CD4-positive, alpha-beta T cell (primary cell): ENCODE measurements around the gene DEGS2. TPM values are rescaled to one million over a fixed set of nuclear protein-coding genes. Genes with fewer than 3 reads are reported as not detected.

Experiments
- ATAC-seq: fragments of 200-7000 bp; cut with Tn5 transposase; one replicate; pipeline ENCODE4 v1.10.0; 2022; ENCODE audit warnings: mild to moderate bottlenecking; ENCODE audit not compliant: poor library complexity
- CTCF ChIA-PET: fragments of 350-600 bp; sonication (Branson Sonifier 250); formaldehyde crosslinking; loops from one replicate; lab custom pipeline; 2021; ENCODE audit warnings: antibody characterized with exemption, inconsistent platforms; lab: Charles Lee
- POLR2A ChIA-PET: fragments of 350-600 bp; sonication (Branson Sonifier 250); formaldehyde crosslinking; loops from one replicate; lab custom pipeline; 2021; ENCODE audit warnings: antibody characterized with exemption, inconsistent platforms; lab: Charles Lee
- DNase-seq, 14 experiments: peaks; one replicate each; pipeline ENCODE4 v3.0.0-alpha.2; 2013 to 2020; ENCODE audit warnings: mixed read lengths in 2 of 14
- H3K27ac ChIP-seq, 2 donors: one replicate each; pipeline versions ENCODE4 v1.5.1 to v1.7.0; 2013; ENCODE audit warnings: low read length in 2 of 2, low read depth in 1 of 2, mild to moderate bottlenecking in 1 of 2
- H3K27me3 ChIP-seq, 2 experiments: 1 replicate in 1 of 2; 2 replicates in 1 of 2; pipeline versions ENCODE4 v1.6.1 to v1.7.0; 2013; ENCODE audit warnings: low read length in 2 of 2, control low read depth in 1 of 2, mild to moderate bottlenecking in 1 of 2, moderate library complexity in 1 of 2; ENCODE audit not compliant: insufficient read depth in 2 of 2, control insufficient read depth in 1 of 2
- H3K36me3 ChIP-seq: one replicate; pipeline ENCODE4 v1.6.1; 2013; ENCODE audit warnings: low read length, control low read depth; ENCODE audit not compliant: insufficient read depth
- H3K4me1 ChIP-seq: one replicate; pipeline ENCODE4 v1.6.1; 2013; ENCODE audit warnings: low read length, control low read depth; ENCODE audit not compliant: insufficient read depth
- H3K4me3 ChIP-seq: one replicate; pipeline ENCODE4 v1.5.1; 2013; ENCODE audit warnings: mild to moderate bottlenecking, low read length, moderate library complexity
- H3K9me3 ChIP-seq, 2 experiments: 1 replicate in 1 of 2; 2 replicates in 1 of 2; pipeline versions ENCODE4 v1.6.1 to v1.7.0; 2013; ENCODE audit warnings: low read length in 2 of 2, mild to moderate bottlenecking in 2 of 2, control low read depth in 1 of 2, moderate library complexity in 1 of 2; ENCODE audit not compliant: control insufficient read depth in 1 of 2, insufficient read depth in 1 of 2
- H3K27ac Mint-ChIP-seq: one replicate; pipeline ENCODE4 v1.8.0; 2020; ENCODE audit warnings: mixed read lengths
- H3K27me3 Mint-ChIP-seq: one replicate; pipeline ENCODE4 v1.8.0; 2021; ENCODE audit warnings: mixed read lengths
- H3K36me3 Mint-ChIP-seq: one replicate; pipeline ENCODE4 v1.8.0; 2021; ENCODE audit warnings: low read depth, mixed read lengths
- H3K4me1 Mint-ChIP-seq: one replicate; pipeline ENCODE4 v1.8.0; 2021; ENCODE audit warnings: low read depth, mixed read lengths
- H3K4me3 Mint-ChIP-seq: one replicate; pipeline ENCODE4 v1.8.0; 2020; ENCODE audit warnings: mild to moderate bottlenecking, mixed read lengths
- H3K9me3 Mint-ChIP-seq: one replicate; pipeline ENCODE4 v1.8.0; 2020; ENCODE audit warnings: mixed read lengths
- intact Hi-C, 2 experiments: fragments of 100-400 bp; cut with DNase I in 1 of 2; cut with micrococcal nuclease in 1 of 2; formaldehyde crosslinking; loops; one replicate each; pipeline versions ENCODE4 v1.15.1 to v1.9.0; 2023 to 2025; cut with DNase I, micrococcal nuclease
- total RNA-seq, 174 experiments: library from RNA in 2 of 174; stranded (reverse) in 2 of 174; gene quantifications; one replicate each; pipeline ENCODE4 v1.2.3 and lab custom pipeline; 2021 to 2026
- TF ChIP-seq, protein P1 (sequence below): fragments of 200-600 bp; IDR thresholded peaks from one replicate; pipeline ENCODE4 v1.8.0; 2022; ENCODE audit warnings: antibody characterized with exemption, mild to moderate bottlenecking

The DEGS2 gene
- total RNA-seq, 2 experiments from 2014 or later: 0.11 TPM; not detected in 1

- Mint-ChIP-seq H3K9me3 (no peaks in the 10 kb centered on the region), H3K4me1 (no peaks in the 10 kb centered on the region), H3K27ac (no peak overlapping the region), H3K27me3 (no peaks in the 10 kb centered on the region), H3K4me3 (no peak overlapping the region), H3K36me3 (peaks cover 100% of the 10 kb centered on the region)
- H3K36me3 ChIP-seq: peaks cover 100% of the 10 kb centered on the region
- no peaks in the 10 kb centered on the region for H3K4me1 ChIP-seq
- TF ChIP-seq, protein P1, sequence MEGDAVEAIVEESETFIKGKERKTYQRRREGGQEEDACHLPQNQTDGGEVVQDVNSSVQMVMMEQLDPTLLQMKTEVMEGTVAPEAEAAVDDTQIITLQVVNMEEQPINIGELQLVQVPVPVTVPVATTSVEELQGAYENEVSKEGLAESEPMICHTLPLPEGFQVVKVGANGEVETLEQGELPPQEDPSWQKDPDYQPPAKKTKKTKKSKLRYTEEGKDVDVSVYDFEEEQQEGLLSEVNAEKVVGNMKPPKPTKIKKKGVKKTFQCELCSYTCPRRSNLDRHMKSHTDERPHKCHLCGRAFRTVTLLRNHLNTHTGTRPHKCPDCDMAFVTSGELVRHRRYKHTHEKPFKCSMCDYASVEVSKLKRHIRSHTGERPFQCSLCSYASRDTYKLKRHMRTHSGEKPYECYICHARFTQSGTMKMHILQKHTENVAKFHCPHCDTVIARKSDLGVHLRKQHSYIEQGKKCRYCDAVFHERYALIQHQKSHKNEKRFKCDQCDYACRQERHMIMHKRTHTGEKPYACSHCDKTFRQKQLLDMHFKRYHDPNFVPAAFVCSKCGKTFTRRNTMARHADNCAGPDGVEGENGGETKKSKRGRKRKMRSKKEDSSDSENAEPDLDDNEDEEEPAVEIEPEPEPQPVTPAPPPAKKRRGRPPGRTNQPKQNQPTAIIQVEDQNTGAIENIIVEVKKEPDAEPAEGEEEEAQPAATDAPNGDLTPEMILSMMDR: no peak
- no peaks in the 10 kb centered on the region for H3K27me3 ChIP-seq
- ChIA-PET POLR2A (no interaction called here), CTCF (interaction anchor here (0.5 kb wide), 1 partner anchor 98 kb away, joined by 3 read pairs; no protein-coding TSS in a partner anchor)
- no peak for ATAC-seq
- peak overlapping the region in 1 of 2 donors; percentile 23 for H3K27ac ChIP-seq
- no peaks in the 10 kb centered on the region for H3K9me3 ChIP-seq
- intact Hi-C loops: no loop called here
- no peak overlapping the region for H3K4me3 ChIP-seq
- DNase-seq: no peak
These were observed 24.9 kb downstream of the DEGS2 start for GRCh38 chr14:100134586-100134985.

DNA sequence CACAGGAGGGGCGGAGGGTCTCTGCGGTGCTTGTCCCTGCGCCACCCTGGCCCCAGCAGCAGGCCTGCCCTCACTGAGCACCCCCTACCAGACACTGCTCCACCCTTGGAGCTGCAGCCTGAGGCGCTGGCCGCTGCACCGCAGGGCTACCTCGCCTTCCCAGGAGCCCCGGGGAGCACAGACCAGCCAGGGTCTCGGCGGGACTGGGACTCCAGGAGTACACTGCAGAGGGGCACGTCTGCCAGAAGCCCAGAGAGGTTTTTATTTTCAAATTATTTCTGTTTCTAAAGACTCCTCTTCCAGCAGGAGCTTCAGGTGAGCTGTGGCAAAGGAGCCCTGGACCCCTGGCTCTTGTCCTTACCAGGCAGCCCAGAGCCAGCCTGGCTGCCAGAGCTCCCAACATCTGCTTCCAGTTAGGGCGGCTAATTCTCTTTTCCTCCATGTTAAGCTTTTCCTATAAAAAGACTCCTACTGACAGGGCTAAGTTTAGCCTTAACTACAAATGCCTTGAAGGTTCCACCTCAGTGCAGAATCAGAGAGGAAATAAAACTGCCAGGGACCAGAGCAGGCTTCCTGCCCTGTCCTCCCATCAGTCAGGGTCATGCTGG is 26.4 kb downstream of the DEGS2 start:
- DNase-seq: no peak
- Histone ChIP-seq H3K4me1 (no peaks in the 10 kb centered on the region), H3K36me3 (peaks cover 99% of the 10 kb centered on the region), H3K27me3 (no peaks in the 10 kb centered on the region), H3K27ac (no peak overlapping the region), H3K9me3 (no peaks in the 10 kb centered on the region), H3K4me3 (no peak overlapping the region)
- Mint-ChIP-seq H3K36me3 (peaks cover 96% of the 10 kb centered on the region), H3K27ac (no peak overlapping the region), H3K4me1 (no peaks in the 10 kb centered on the region), H3K27me3 (no peaks in the 10 kb centered on the region), H3K9me3 (no peaks in the 10 kb centered on the region), H3K4me3 (no peak overlapping the region)
- no peak for ATAC-seq
- intact Hi-C loops: no loop called here
- TF ChIP-seq, protein P1: no peak
- CTCF ChIA-PET: no interaction called here
- POLR2A ChIA-PET: interaction anchor here (0.8 kb wide), 1 partner anchor 37 kb away, joined by 3 read pairs; no protein-coding TSS in a partner anchor

- Mint-ChIP-seq H3K27me3 (no peaks in the 10 kb centered on the region), H3K9me3 (no peaks in the 10 kb centered on the region), H3K4me1 (no peaks in the 10 kb centered on the region), H3K36me3 (peaks cover 96% of the 10 kb centered on the region), H3K27ac (no peak overlapping the region), H3K4me3 (no peak overlapping the region)
- peaks cover 99% of the 10 kb centered on the region for H3K36me3 ChIP-seq
- CTCF ChIA-PET: interaction anchor here (1.4 kb wide), 1 partner anchor 14 kb away, joined by 3 read pairs; no protein-coding TSS in a partner anchor
- DNase-seq (no peak), ATAC-seq (no peak)
- intact Hi-C loops: no loop called here
- H3K27ac ChIP-seq: peak overlapping the region in 1 of 2 donors; percentile 30
- H3K9me3 ChIP-seq: no peaks in the 10 kb centered on the region
- H3K27me3 ChIP-seq: no peaks in the 10 kb centered on the region
- H3K4me1 ChIP-seq: no peaks in the 10 kb centered on the region
- H3K4me3 ChIP-seq: no peak overlapping the region
- POLR2A ChIA-PET: interaction anchor here (1.0 kb wide), 1 partner anchor 14 kb away, joined by 4 read pairs; no protein-coding TSS in a partner anchor
- TF ChIP-seq, protein P1: no peak
These were observed 27.1 kb downstream of the DEGS2 start for GRCh38 chr14:100132161-100132902.
